Adrenal gland (tissue), 12 donors: ENCODE measurements around the gene NMT1. TPM values are rescaled to one million over a fixed set of nuclear protein-coding genes. Genes with fewer than 3 reads are reported as not detected.

Source experiments
- DNase-seq, 7 donors: peaks; one replicate each; pipeline ENCODE4 v3.0.0-alpha.2; 2019 to 2020
- H3K27ac ChIP-seq, 5 donors: fragments of 200-600 bp; sonication (generic) in 4 of 5; 1 replicate in 3 of 5; 2 replicates in 2 of 5; pipeline versions ENCODE4 v1.5.1 to v1.8.0; 2016 to 2020; ENCODE audit warnings: mild to moderate bottlenecking in 1 of 5
- H3K27me3 ChIP-seq: fragments of 200-600 bp; 2 replicates; pipeline ENCODE4 v1.8.0; 2021
- H3K36me3 ChIP-seq, 2 donors: fragments of 200-600 bp; replicated peaks in 1 of 2; 1 replicate in 1 of 2; 2 replicates in 1 of 2; pipeline versions ENCODE4 v1.5.1 to v1.8.0; 2018 to 2022
- H3K4me1 ChIP-seq, 2 donors: fragments of 200-600 bp; replicated peaks in 1 of 2; 1 replicate in 1 of 2; 2 replicates in 1 of 2; pipeline versions ENCODE4 v1.5.1 to v1.8.0; 2018 to 2021
- H3K4me3 ChIP-seq, 4 donors: fragments of 200-600 bp; sonication (generic) in 3 of 4; one replicate each; pipeline ENCODE4 v1.5.1; 2016 to 2018
- H3K9me3 ChIP-seq, 3 donors: fragments of 200-600 bp; sonication (generic) in 1 of 3; replicated peaks in 1 of 3; 1 replicate in 2 of 3; 2 replicates in 1 of 3; pipeline versions ENCODE4 v1.5.1 to v1.8.0; 2016 to 2021
- CTCF ChIP-seq, 6 experiments: fragments of 450-650 bp in 4 of 6; fragments of 200-600 bp in 2 of 6; sonication (generic) in 1 of 6; IDR thresholded peaks; 1 replicate in 5 of 6; 2 replicates in 1 of 6; pipeline versions ENCODE4 v1.5.1 to v1.8.0; 2016 to 2021; ENCODE audit warnings: antibody characterized with exemption in 6 of 6, mild to moderate bottlenecking in 2 of 6, moderate library complexity in 1 of 6
- POLR2A ChIP-seq, 2 donors: fragments of 450-650 bp; IDR thresholded peaks; one replicate each; pipeline ENCODE4 v1.6.1; 2017; ENCODE audit warnings: antibody characterized with exemption in 2 of 2, mild to moderate bottlenecking in 2 of 2, moderate library complexity in 1 of 2
- WGBS, 4 donors: extraction: QIAGEN DNeasy Blood & Tissue Kit in 2 of 4; methylation state at CpG; one replicate each; pipeline versions ENCODE4 v1.1.5 to v1.1.7; 2013 to 2017; 5-methylcytosine and 5-hydroxymethylcytosine counted together
- intact Hi-C, 2 donors: fragments of 100-400 bp; cut with DNase I; formaldehyde crosslinking; loops; one replicate each; pipeline versions ENCODE4 v1.14.1 to v1.15.0; 2022 to 2023
- polyA plus RNA-seq, 3 donors: library from polyadenylated mRNA; stranded (reverse); fragments of 200-250 nt in 2 of 3; fragments of 350-450 nt in 1 of 3; fragmentation: Illumina TruSeq in 1 of 3; extraction: RNeasy Lipid Tissue Mini Kit (QIAGEN cat#74804) in 1 of 3; gene quantifications; one replicate each; pipeline ENCODE4 v1.2.3, GENCODE V29; 2013 to 2014
- total RNA-seq, 9 donors: library from RNA; depleted of rRNA in 4 of 9; stranded (reverse); fragments of >200 nt in 4 of 9; fragments of 120-200 nt in 1 of 9; fragmentation: NEBNext Ultra II Directional in 1 of 9; extraction: Animal tissue kit (Norgen Biotek cat#: 25700) in 1 of 9; gene quantifications; one replicate each; pipeline versions ENCODE4 v1.1.0 to v1.2.4, GENCODE V29; 2013 to 2023
- donor health status: healthy with polysubstance abuse.
- donor health status: Bipolar disorder and iron deficiency.
- donor health status: DM: yes; HTN: yes; CAD: no.
- donor health status: DM: no; HTN: no; CAD: no.
- donor health status: DM: no; HTN: no; CAD: no.
- donor health status: DM: yes; HTN: yes; CAD: no.

The NMT1 gene
- total and polyA plus RNA-seq, 12 donors = 85.9 to 174 (median 136) TPM

GRCh38 chr17:45137561-45138305, 76.6 kb downstream of the NMT1 start:
- H3K27ac ChIP-seq = no peak overlapping the region
- 89 to 92% (median 89%) methylated on average over 9 to 11 of the region's 11 CpGs for WGBS, 4 donors
- H3K27me3 ChIP-seq = no peaks in the 10 kb centered on the region
- peak in 1 of 7 donors; percentile 8 for DNase-seq
- intact Hi-C loops = loop anchor here (5.0 to 10.0 kb wide), 2 partner anchors 60 to 363 kb away; no protein-coding TSS in a partner anchor
- peaks cover 0 to 6% of the 10 kb centered on the region in 2 donors for H3K36me3 ChIP-seq
- no peaks in the 10 kb centered on the region for H3K9me3 ChIP-seq
- no peak overlapping the region for H3K4me3 ChIP-seq
- TF ChIP-seq CTCF (IDR thresholded peaks at IDR 0.05) = no peak
- TF ChIP-seq POLR2A (IDR thresholded peaks at IDR 0.05) = no peak
- H3K4me1 ChIP-seq = peaks cover 8 to 17% of the 10 kb centered on the region in 2 donors

GRCh38 chr17:45138911-45139532, 77.9 kb downstream of the NMT1 start:
- Histone ChIP-seq H3K27ac (no peak overlapping the region), H3K4me3 (no peak overlapping the region), H3K27me3 (no peaks in the 10 kb centered on the region), H3K4me1 (peaks cover 14 to 21% of the 10 kb centered on the region in 2 donors), H3K36me3 (peaks cover 0 to 6% of the 10 kb centered on the region in 2 donors), H3K9me3 (no peaks in the 10 kb centered on the region)
- WGBS, 4 donors = 79 to 92% (median 86%) methylated on average over 5 to 14 of the region's 14 CpGs
- DNase-seq = no peak
- TF ChIP-seq CTCF (IDR thresholded peaks at IDR 0.05) (no peak), POLR2A (IDR thresholded peaks at IDR 0.05) (no peak)
- intact Hi-C loops = loop anchor here (5.0 to 10.0 kb wide), 2 partner anchors 58 to 364 kb away; no protein-coding TSS in a partner anchor

DNA sequence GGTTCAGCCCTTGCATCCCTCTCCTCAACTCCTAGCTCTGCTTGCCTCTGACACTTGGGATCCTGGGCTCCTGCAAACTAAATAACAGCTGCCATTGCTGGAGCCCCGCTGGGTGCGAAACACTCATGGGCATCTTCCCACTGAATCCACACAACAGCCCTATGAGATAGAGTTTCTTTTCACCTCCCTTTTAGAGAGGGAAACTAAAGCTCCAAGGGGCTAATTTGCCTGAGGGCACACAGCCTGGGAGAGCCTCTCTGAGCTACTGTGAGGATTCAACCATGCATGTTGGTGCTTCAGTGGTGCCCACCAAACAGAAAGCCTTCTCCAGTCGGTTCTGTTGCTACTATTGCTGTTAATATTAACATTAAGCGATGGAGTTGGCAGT, 78.4 kb downstream of the NMT1 start:
- Histone ChIP-seq H3K4me1 (peaks cover 16 to 23% of the 10 kb centered on the region in 2 donors), H3K4me3 (no peak overlapping the region), H3K9me3 (no peaks in the 10 kb centered on the region), H3K36me3 (peaks cover 0 to 6% of the 10 kb centered on the region in 2 donors), H3K27me3 (no peaks in the 10 kb centered on the region), H3K27ac (no peak overlapping the region)
- DNase-seq = no peak
- WGBS, 4 donors = 88 to 96% (median 90%) methylated on average over 4 of the region's 4 CpGs
- intact Hi-C loops = loop anchor here (5.0 to 10.0 kb wide), 2 partner anchors 58 to 365 kb away; no protein-coding TSS in a partner anchor
- TF ChIP-seq POLR2A (IDR thresholded peaks at IDR 0.05) = no peak
- no peak for TF ChIP-seq CTCF (IDR thresholded peaks at IDR 0.05)

DNA sequence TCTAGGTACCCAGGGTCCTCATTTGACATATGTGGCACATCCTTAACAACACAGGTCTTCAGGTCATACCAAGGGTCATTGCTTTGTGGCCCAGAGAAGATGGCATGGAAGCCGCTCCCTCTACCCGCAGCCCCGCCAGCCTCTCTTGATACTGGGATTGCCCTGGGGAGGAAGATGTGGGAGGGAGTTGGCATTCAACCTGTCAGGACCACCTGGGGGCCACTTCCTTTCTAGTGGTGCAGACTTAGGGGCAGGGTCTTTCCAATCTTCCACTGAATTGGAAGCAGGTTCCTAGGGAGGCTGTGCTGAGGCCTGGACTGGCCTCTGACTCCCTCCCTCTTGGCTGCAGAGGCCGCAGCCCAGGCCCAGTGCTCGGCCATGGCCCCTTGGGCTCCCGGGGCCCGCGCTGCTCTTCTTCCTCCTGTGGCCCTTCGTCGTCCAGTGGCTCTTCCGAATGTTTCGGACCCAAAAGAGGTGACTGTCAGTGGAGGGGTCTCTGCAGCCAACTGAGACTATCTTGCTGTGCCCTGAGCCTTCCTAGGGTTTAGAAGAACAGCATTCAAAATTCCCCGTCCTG, 82.1 kb downstream of the NMT1 start:
- Histone ChIP-seq H3K27ac (peak overlapping the region in 4 of 5 donors; percentile 60 to 99 (median 87)), H3K27me3 (no peaks in the 10 kb centered on the region), H3K9me3 (no peaks in the 10 kb centered on the region), H3K4me3 (peak overlapping the region in 1 of 4 donors; percentile 60), H3K4me1 (peaks cover 25 to 30% of the 10 kb centered on the region in 2 donors), H3K36me3 (peaks cover 0 to 2% of the 10 kb centered on the region in 2 donors)
- DNase-seq = peak in 1 of 7 donors; percentile 26
- intact Hi-C loops = no loop called here
- TF ChIP-seq POLR2A (IDR thresholded peaks at IDR 0.05) (no peak), CTCF (IDR thresholded peaks at IDR 0.05) (no peak)
- 76 to 100% (median 88%) methylated on average over 3 to 13 of the region's 13 CpGs for WGBS, 4 donors
